UCSD-AML1 (cell line): Measurements from ENCODE around the gene VOPP1.
"Not testable (repeated sequence)": the region's sequence is repeated elsewhere in the genome, so short reads cannot be mapped to it uniquely, and the experiment has no call there.

Experiments used
- DNase-seq: peaks from one replicate; lab custom pipeline; 2025; ENCODE audit not compliant: unreplicated experiment; lab: John Stamatoyannopoulos, UW

VOPP1 gene

GRCh38 chr7:55582656-55583055, 10.4 kb upstream of the VOPP1 start:
- DNase-seq, result not testable (repeated sequence)

- DNase-seq, result no peak
Observed at GRCh38 chr7:55576753-55577152, 4.5 kb upstream of the VOPP1 start.

- DNase-seq, result no peak
Observed at GRCh38 chr7:55575733-55576132, 3.4 kb upstream of the VOPP1 start.

- DNase-seq, result no peak
Observed at GRCh38 chr7:55575098-55575497, 2.8 kb upstream of the VOPP1 start.

GRCh38 chr7:55574051-55574717, 1.9 kb upstream of the VOPP1 start:
- no peak for DNase-seq

GRCh38 chr7:55573234-55573900, 1.1 kb upstream of the VOPP1 start:
- DNase-seq, result no peak

- DNase-seq, result peak; percentile 35
Observed at GRCh38 chr7:55571511-55572377, 558 bp downstream of the VOPP1 start.

- DNase-seq, result no peak
Observed at GRCh38 chr7:55570939-55571338, 1.4 kb downstream of the VOPP1 start.

GRCh38 chr7:55570218-55570873, 2.0 kb downstream of the VOPP1 start:
- no peak for DNase-seq

GRCh38 chr7:55569797-55570196, 2.5 kb downstream of the VOPP1 start:
- DNase-seq, result no peak

GRCh38 chr7:55569269-55569663, 3.0 kb downstream of the VOPP1 start:
- DNase-seq, result no peak

- no peak for DNase-seq
Observed at GRCh38 chr7:55568613-55569268, 3.6 kb downstream of the VOPP1 start.

- no peak for DNase-seq
Observed at GRCh38 chr7:55567571-55567970, 4.7 kb downstream of the VOPP1 start.

GRCh38 chr7:55565681-55566080, 6.6 kb downstream of the VOPP1 start:
- no peak for DNase-seq

GRCh38 chr7:55563596-55564325, 8.5 kb downstream of the VOPP1 start:
- DNase-seq, result no peak

- DNase-seq, result no peak
Observed at GRCh38 chr7:55561690-55562089, 10.6 kb downstream of the VOPP1 start.

- no peak for DNase-seq
Observed at GRCh38 chr7:55558962-55559920, 13.1 kb downstream of the VOPP1 start.

- DNase-seq, result peak; percentile 14
Observed at GRCh38 chr7:55557666-55558188, 14.6 kb downstream of the VOPP1 start.

GRCh38 chr7:55556492-55556891, 15.8 kb downstream of the VOPP1 start:
- DNase-seq, result no peak
